HG03520 (cell line): ENCODE measurements around the gene IL6.

Source experiments
- ATAC-seq: cut with Tn5 transposase; IDR thresholded peaks from one replicate; pipeline ENCODE4 v1.9.1; 2021; ENCODE audit warnings: mild to moderate bottlenecking, moderate library complexity; ENCODE audit not compliant: unreplicated experiment

Gene IL6

GRCh38 chr7:22726345-22726906, 574 bp upstream of the IL6 start:
- peak; percentile 72 for ATAC-seq

- no peak for ATAC-seq
These were observed 675 bp downstream of the IL6 start for GRCh38 chr7:22727714-22728035.

GRCh38 chr7:22728401-22729029, 1.5 kb downstream of the IL6 start:
- ATAC-seq: no peak

GRCh38 chr7:22729180-22729825, 2.3 kb downstream of the IL6 start:
- ATAC-seq: no peak

GRCh38 chr7:22730066-22730710, 3.2 kb downstream of the IL6 start:
- no peak for ATAC-seq

- no peak for ATAC-seq
These were observed 4.1 kb downstream of the IL6 start for GRCh38 chr7:22730921-22731654.

GRCh38 chr7:22731766-22732165, 4.8 kb downstream of the IL6 start:
- no peak for ATAC-seq

- no peak for ATAC-seq
These were observed 5.6 kb downstream of the IL6 start for GRCh38 chr7:22732556-22733126.

- no peak for ATAC-seq
These were observed 6.8 kb downstream of the IL6 start for GRCh38 chr7:22733761-22734160.

- no peak for ATAC-seq
These were observed 16.0 kb downstream of the IL6 start for GRCh38 chr7:22743014-22743413.

GRCh38 chr7:22751341-22751740, 24.3 kb downstream of the IL6 start:
- ATAC-seq: no peak

- no peak for ATAC-seq
These were observed 30.5 kb downstream of the IL6 start for GRCh38 chr7:22757338-22757994.

GRCh38 chr7:22758576-22758975, 31.6 kb downstream of the IL6 start:
- ATAC-seq: no peak

- no peak for ATAC-seq
These were observed 32.7 kb downstream of the IL6 start for GRCh38 chr7:22759721-22760120.

- ATAC-seq: no peak
These were observed 35.9 kb downstream of the IL6 start for GRCh38 chr7:22762866-22763265.

GRCh38 chr7:22765609-22766008, 38.6 kb downstream of the IL6 start:
- peak; percentile 76 for ATAC-seq

- no peak for ATAC-seq
These were observed 44.3 kb downstream of the IL6 start for GRCh38 chr7:22771194-22771871.

GRCh38 chr7:22771872-22772228, 44.9 kb downstream of the IL6 start:
- ATAC-seq: no peak

GRCh38 chr7:22772885-22773284, 45.9 kb downstream of the IL6 start:
- ATAC-seq: no peak

GRCh38 chr7:22776964-22777363, 50.0 kb downstream of the IL6 start:
- no peak for ATAC-seq
